NCI-H146 treated with DMSO at 0.1 percent for 48 hours (cell line): ENCODE results near the gene FOXL1.

Experiments used
- DNase-seq: peaks from one replicate; lab custom pipeline; 2025; ENCODE audit not compliant: unreplicated experiment; lab: John Stamatoyannopoulos, UW

The FOXL1 gene

DNA sequence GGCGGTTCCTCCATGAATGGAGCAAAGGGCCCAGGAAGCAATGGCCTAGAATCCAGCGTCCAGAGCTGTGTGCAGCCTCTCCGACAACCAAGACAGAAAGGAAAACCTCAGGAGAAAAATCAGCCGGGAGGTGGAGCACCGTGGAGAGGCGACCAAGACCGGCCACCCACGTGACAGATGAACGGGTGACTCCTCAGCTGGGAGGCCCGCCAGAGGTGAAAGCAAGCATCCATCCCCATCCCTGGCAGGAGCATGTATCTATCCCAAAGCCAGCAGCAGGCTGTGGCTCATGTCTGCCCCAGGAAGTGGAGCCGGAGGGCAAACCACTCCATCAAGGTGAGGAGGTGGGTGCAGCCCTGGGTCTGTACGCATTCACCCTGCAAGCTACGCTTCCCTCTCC lies 52.1 kb downstream of the FOXL1 start:
- no peak for DNase-seq

- no peak for DNase-seq
Observed at GRCh38 chr16:86631444-86631843, 53.1 kb downstream of the FOXL1 start.
